Parathyroid adenoma (tissue), 2 donors: ENCODE data around the gene FKBP9.

Experiments
- H2AFZ ChIP-seq: fragments of 300-600 bp; sonication (generic); one replicate; pipeline ENCODE4 v1.7.0; 2017; ENCODE audit warnings: antibody characterized with exemption, mild to moderate bottlenecking
- H3K27ac ChIP-seq: fragments of 300-600 bp; sonication (generic); one replicate; pipeline ENCODE4 v1.7.0; 2017
- H3K27me3 ChIP-seq: fragments of 300-600 bp; sonication (generic); one replicate; pipeline ENCODE4 v1.7.0; 2017; ENCODE audit warnings: low read length; ENCODE audit not compliant: control insufficient read depth, insufficient read depth
- H3K36me3 ChIP-seq: fragments of 300-600 bp; sonication (generic); one replicate; pipeline ENCODE4 v1.7.0; 2017; ENCODE audit warnings: low read length; ENCODE audit not compliant: control insufficient read depth, insufficient read depth
- H3K4me1 ChIP-seq: fragments of 300-600 bp; sonication (generic); one replicate; pipeline ENCODE4 v1.7.0; 2017; ENCODE audit warnings: control low read depth
- H3K4me2 ChIP-seq: fragments of 300-600 bp; sonication (generic); one replicate; pipeline ENCODE4 v1.7.0; 2017; ENCODE audit warnings: low read length
- H3K4me3 ChIP-seq: fragments of 300-600 bp; sonication (generic); one replicate; pipeline ENCODE4 v1.7.0; 2017; ENCODE audit warnings: low read depth, low read length
- H3K79me2 ChIP-seq: fragments of 300-600 bp; sonication (generic); one replicate; pipeline ENCODE4 v1.7.0; 2017; ENCODE audit warnings: control low read depth
- H3K9ac ChIP-seq: fragments of 300-600 bp; sonication (generic); one replicate; pipeline ENCODE4 v1.7.0; 2017; ENCODE audit warnings: mild to moderate bottlenecking
- H3K9me3 ChIP-seq: fragments of 300-600 bp; sonication (generic); one replicate; pipeline ENCODE4 v1.7.0; 2017; ENCODE audit warnings: low read length; ENCODE audit not compliant: control insufficient read depth
- CTCF ChIP-seq: fragments of 300-600 bp; sonication (generic); IDR thresholded peaks from one replicate; pipeline ENCODE4 v1.7.0; 2017; ENCODE audit warnings: antibody characterized with exemption, mild to moderate bottlenecking
- donor health status: primary hyperparathyroidism.

The FKBP9 gene

GRCh38 chr7:32936689-32937088 lies 20.6 kb upstream of the FKBP9 start:
- H2AFZ ChIP-seq: no peak overlapping the region
- peaks cover 11% of the 10 kb centered on the region for H3K4me1 ChIP-seq
- H3K4me2 ChIP-seq: no peak overlapping the region
- H3K27me3 ChIP-seq: no peaks in the 10 kb centered on the region
- H3K79me2 ChIP-seq: peaks cover 37% of the 10 kb centered on the region
- no peak overlapping the region for H3K9ac ChIP-seq
- TF ChIP-seq CTCF: no peak
- H3K27ac ChIP-seq: no peak overlapping the region
- no peaks in the 10 kb centered on the region for H3K36me3 ChIP-seq
- no peak overlapping the region for H3K4me3 ChIP-seq
- H3K9me3 ChIP-seq: no peaks in the 10 kb centered on the region

GRCh38 chr7:32937344-32938174 lies 19.7 kb upstream of the FKBP9 start:
- no peak overlapping the region for H3K4me3 ChIP-seq
- TF ChIP-seq CTCF: no peak
- no peak overlapping the region for H2AFZ ChIP-seq
- no peak overlapping the region for H3K9ac ChIP-seq
- no peaks in the 10 kb centered on the region for H3K9me3 ChIP-seq
- no peak overlapping the region for H3K27ac ChIP-seq
- H3K36me3 ChIP-seq: no peaks in the 10 kb centered on the region
- H3K4me2 ChIP-seq: no peak overlapping the region
- H3K27me3 ChIP-seq: no peaks in the 10 kb centered on the region
- H3K79me2 ChIP-seq: peaks cover 36% of the 10 kb centered on the region
- H3K4me1 ChIP-seq: peaks cover 11% of the 10 kb centered on the region

GRCh38 chr7:32941181-32941580 lies 16.1 kb upstream of the FKBP9 start:
- H3K4me1 ChIP-seq: peaks cover 14% of the 10 kb centered on the region
- no peak overlapping the region for H3K27ac ChIP-seq
- no peak overlapping the region for H3K4me2 ChIP-seq
- H3K9me3 ChIP-seq: no peaks in the 10 kb centered on the region
- no peaks in the 10 kb centered on the region for H3K27me3 ChIP-seq
- H3K79me2 ChIP-seq: peaks cover 26% of the 10 kb centered on the region
- no peaks in the 10 kb centered on the region for H3K36me3 ChIP-seq
- no peak overlapping the region for H2AFZ ChIP-seq
- TF ChIP-seq CTCF: no peak
- peak overlapping the region; percentile 61 for H3K4me3 ChIP-seq
- H3K9ac ChIP-seq: no peak overlapping the region

- Histone ChIP-seq H3K27me3 (no peaks in the 10 kb centered on the region), H3K4me3 (peak overlapping the region; percentile 61), H3K4me1 (peaks cover 14% of the 10 kb centered on the region), H2AFZ (peak overlapping the region; percentile 95), H3K9ac (no peak overlapping the region), H3K27ac (peak overlapping the region; percentile 83), H3K36me3 (no peaks in the 10 kb centered on the region), H3K79me2 (peaks cover 22% of the 10 kb centered on the region), H3K4me2 (peak overlapping the region; percentile 81), H3K9me3 (no peaks in the 10 kb centered on the region)
- no peak for TF ChIP-seq CTCF
These were observed 15.4 kb upstream of the FKBP9 start for GRCh38 chr7:32941681-32942414.
